NT2/D1 (cell line): Measurements from ENCODE around the gene SPINT4.

Experiments
- SUZ12 ChIP-seq: IDR thresholded peaks from 2 replicates; pipeline ENCODE4 v1.6.1; 2011; ENCODE audit not compliant: insufficient read length, insufficient read depth; ENCODE audit errors: extremely low read depth
- YY1 ChIP-seq: IDR thresholded peaks from 2 replicates; pipeline ENCODE4 v1.6.1; 2011; ENCODE audit not compliant: insufficient read length, insufficient read depth
- ZNF274 ChIP-seq: IDR thresholded peaks from 2 replicates; pipeline ENCODE4 v1.6.1; 2011; ENCODE audit warnings: mild to moderate bottlenecking, low read depth, low read length

- TF ChIP-seq ZNF274 (no peak), YY1 (no peak), SUZ12 (no peak)
Measured at GRCh38 chr20:45725134-45725533, 3.0 kb downstream of the SPINT4 start.
